Adrenal gland (tissue), 5 donors: ENCODE measurements around the gene RARB.

Experiments
- POLR2A ChIP-seq, 2 donors: fragments of 450-650 bp; IDR thresholded peaks; one replicate each; pipeline ENCODE4 v1.6.1; 2017; ENCODE audit warnings: antibody characterized with exemption in 2 of 2, mild to moderate bottlenecking in 2 of 2, moderate library complexity in 1 of 2
- TF ChIP-seq, protein P1 (sequence below), 6 experiments: fragments of 450-650 bp in 4 of 6; fragments of 200-600 bp in 2 of 6; sonication (generic) in 1 of 6; IDR thresholded peaks; 1 replicate in 5 of 6; 2 replicates in 1 of 6; pipeline versions ENCODE4 v1.5.1 to v1.8.0; 2016 to 2021; ENCODE audit warnings: antibody characterized with exemption in 6 of 6, mild to moderate bottlenecking in 2 of 6, moderate library complexity in 1 of 6
- donor health status: DM: no; HTN: no; CAD: no.

DNA sequence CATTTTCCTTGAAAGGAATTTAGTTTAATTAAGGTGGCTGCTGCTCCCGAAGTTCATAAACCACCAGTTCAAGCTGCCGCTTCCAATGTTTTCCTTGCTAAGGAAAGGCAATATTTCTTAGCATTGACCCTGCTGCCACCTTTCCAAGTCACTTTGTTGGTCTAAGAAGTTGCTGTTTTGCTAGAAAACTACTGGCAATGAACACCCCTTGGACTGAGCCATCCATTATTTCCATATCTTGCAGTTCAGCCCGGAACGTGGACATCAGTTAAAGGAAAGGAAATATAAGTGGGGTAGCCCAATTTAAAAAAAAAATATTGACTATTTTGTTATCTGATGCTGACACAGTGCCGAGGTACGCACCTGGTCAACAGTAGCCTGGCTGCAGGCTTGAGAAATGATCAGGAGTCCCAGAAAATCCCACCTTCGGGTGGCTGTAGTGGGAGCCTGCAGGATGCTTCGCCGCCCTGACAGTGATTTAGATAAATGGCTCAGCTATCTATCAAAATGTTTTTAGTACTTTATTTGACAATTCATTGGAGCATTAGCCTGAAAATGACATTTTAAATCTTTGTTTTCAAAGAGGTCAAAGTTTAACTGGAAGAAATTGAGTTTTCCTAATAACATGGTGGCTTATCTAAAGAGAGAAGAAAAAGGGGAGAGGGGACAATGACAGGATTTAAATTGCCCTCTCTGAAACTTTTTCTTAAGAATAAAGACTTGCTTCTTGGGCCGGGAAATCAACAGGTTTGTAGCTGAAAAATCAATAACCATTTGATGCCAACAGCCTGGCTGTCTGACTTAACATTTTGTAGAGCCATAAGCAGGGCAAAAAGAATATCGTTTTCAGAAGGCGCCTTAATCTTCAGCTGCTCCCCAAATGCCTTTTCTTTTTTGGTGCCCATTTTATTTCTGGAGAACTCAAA, 1.6 kb downstream of the RARB start:
- TF ChIP-seq, protein P1, sequence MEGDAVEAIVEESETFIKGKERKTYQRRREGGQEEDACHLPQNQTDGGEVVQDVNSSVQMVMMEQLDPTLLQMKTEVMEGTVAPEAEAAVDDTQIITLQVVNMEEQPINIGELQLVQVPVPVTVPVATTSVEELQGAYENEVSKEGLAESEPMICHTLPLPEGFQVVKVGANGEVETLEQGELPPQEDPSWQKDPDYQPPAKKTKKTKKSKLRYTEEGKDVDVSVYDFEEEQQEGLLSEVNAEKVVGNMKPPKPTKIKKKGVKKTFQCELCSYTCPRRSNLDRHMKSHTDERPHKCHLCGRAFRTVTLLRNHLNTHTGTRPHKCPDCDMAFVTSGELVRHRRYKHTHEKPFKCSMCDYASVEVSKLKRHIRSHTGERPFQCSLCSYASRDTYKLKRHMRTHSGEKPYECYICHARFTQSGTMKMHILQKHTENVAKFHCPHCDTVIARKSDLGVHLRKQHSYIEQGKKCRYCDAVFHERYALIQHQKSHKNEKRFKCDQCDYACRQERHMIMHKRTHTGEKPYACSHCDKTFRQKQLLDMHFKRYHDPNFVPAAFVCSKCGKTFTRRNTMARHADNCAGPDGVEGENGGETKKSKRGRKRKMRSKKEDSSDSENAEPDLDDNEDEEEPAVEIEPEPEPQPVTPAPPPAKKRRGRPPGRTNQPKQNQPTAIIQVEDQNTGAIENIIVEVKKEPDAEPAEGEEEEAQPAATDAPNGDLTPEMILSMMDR (IDR thresholded peaks at IDR 0.05): no peak
- TF ChIP-seq POLR2A (IDR thresholded peaks at IDR 0.05): no peak
